Measurements from ENCODE around the gene PLK4. TPM values are rescaled to one million over a fixed set of nuclear protein-coding genes. Genes with fewer than 3 reads are reported as not detected.

The PLK4 gene
- total RNA-seq (2022; extraction: Qiagen RNA extraction) = 13.4 to 18.2 TPM (median 13.6 TPM) in 5 replicates

DNA sequence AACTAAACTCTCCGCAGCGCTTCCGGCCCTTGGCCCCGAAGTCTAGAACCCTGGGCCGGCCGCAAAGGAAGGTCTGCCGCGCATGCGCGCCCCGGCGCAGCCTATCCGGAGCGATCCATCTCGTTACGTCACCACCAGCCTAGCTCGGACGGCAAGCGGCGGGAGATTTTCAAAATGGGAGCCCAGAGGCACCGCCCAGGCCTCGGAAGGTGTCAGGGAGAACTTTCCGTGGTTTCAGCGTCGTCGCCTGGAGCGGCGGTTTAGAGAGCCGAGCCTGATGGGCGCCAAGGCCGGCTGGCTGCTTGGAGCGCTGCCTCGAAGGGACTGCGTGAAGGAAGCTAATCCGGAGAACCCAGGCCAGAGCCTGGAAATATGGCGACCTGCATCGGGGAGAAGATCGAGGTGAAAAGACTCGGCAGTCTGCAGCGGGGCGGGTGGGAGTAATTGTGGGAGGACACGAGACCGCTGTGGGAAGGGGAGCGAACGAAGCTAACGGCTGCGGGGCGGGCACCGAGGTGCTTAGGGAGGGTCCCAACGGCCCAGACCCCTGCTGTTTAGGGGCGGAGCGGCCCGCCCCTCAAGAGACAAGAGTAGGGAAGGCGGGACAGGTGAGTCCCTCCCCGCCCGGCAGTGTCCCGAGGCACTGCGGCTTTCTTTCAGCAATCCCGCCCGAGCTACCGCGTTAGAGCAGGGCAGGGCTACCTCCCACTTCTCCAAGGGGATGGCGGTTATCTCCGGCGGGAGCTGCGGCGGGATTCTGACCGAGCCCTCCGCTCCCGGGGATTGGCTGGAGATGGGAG lies at the start of gene PLK4:
Gene PLK4 (plus strand): TSS at position 131 of the 800 bp plus-strand sequence. CDS start 242 bp downstream, at position 373.

Other genes starting within 250 kb of the PLK4 start
- 0.87 to 1.8 TPM (median 1.1 TPM) in 5 replicates for gene INTU, start 247.9 kb upstream of the PLK4 start, total RNA-seq (2022; extraction: Qiagen RNA extraction)
- not detected in 5 replicates for gene SLC25A31, start 150.5 kb upstream of the PLK4 start, total RNA-seq (2022; extraction: Qiagen RNA extraction)
- gene HSPA4L, start 98.6 kb upstream of the PLK4 start, total RNA-seq (2022; extraction: Qiagen RNA extraction) = 6.5 to 8.0 TPM (median 7.2 TPM) in 5 replicates
- 12.6 to 14.5 TPM (median 13.8 TPM) in 5 replicates for gene MFSD8, start 84.3 kb downstream of the PLK4 start, total RNA-seq (2022; extraction: Qiagen RNA extraction)
- gene ABHD18, start 84.5 kb downstream of the PLK4 start, total RNA-seq (2022; extraction: Qiagen RNA extraction) = 2.8 to 3.7 TPM (median 3.4 TPM) in 5 replicates
- gene LARP1B, start 180.4 kb downstream of the PLK4 start, total RNA-seq (2022; extraction: Qiagen RNA extraction) = 11.9 to 16.4 TPM (median 13.3 TPM) in 5 replicates

All from A549 treated with Mapracorat at 1 μM for 4 hours (cell line).